Neural progenitor cell (in vitro differentiated cells): ENCODE data around the gene MYCL. TPM values are rescaled to one million over a fixed set of nuclear protein-coding genes. Genes with fewer than 3 reads are reported as not detected.

Experiments used
- DNase-seq: peaks from one replicate; pipeline ENCODE4 v3.0.0-alpha.2; 2016; ENCODE audit warnings: low spot score
- H2AFZ ChIP-seq: fragments of 200-600 bp; sonication (generic); replicated peaks from 2 replicates; pipeline ENCODE4 v1.6.1; 2016; ENCODE audit warnings: antibody characterized with exemption
- H3F3A ChIP-seq: fragments of 200-600 bp; sonication (generic); 2 replicates; pipeline ENCODE4 v1.6.1; 2016; ENCODE audit warnings: antibody characterized with exemption, low read depth
- H3K27ac ChIP-seq: fragments of 200-600 bp; sonication (generic); 2 replicates; pipeline ENCODE4 v1.5.1; 2016; ENCODE audit warnings: mild to moderate bottlenecking
- H3K27me3 ChIP-seq: fragments of 200-600 bp; sonication (generic); 2 replicates; pipeline ENCODE4 v1.6.1; 2016; ENCODE audit warnings: mild to moderate bottlenecking, moderate library complexity
- H3K36me3 ChIP-seq: fragments of 200-600 bp; sonication (generic); 2 replicates; pipeline ENCODE4 v1.5.1; 2016
- H3K4me1 ChIP-seq: fragments of 200-600 bp; sonication (generic); 2 replicates; pipeline ENCODE4 v1.6.1; 2016; ENCODE audit warnings: mixed run types
- H3K4me2 ChIP-seq: fragments of 200-600 bp; sonication (generic); 2 replicates; pipeline ENCODE4 v1.6.1; 2016
- H3K4me3 ChIP-seq: fragments of 200-600 bp; sonication (generic); 2 replicates; pipeline ENCODE4 v1.5.1; 2016
- H3K79me2 ChIP-seq: fragments of 200-600 bp; sonication (generic); 2 replicates; pipeline ENCODE4 v1.6.1; 2016; ENCODE audit warnings: low read depth
- H3K9ac ChIP-seq: fragments of 200-600 bp; sonication (generic); 2 replicates; pipeline ENCODE4 v1.6.1; 2016
- H3K9me3 ChIP-seq: fragments of 200-600 bp; sonication (generic); 2 replicates; pipeline ENCODE4 v1.5.1; 2016; ENCODE audit warnings: low read depth
- H4K20me1 ChIP-seq: fragments of 200-600 bp; sonication (generic); 2 replicates; pipeline ENCODE4 v1.6.1; 2016; ENCODE audit warnings: low read depth
- H3K27ac Mint-ChIP-seq: 3 replicates; pipeline ENCODE4 v1.8.0; 2021; ENCODE audit warnings: mixed read lengths
- H3K27me3 Mint-ChIP-seq: 2 replicates; pipeline ENCODE4 v1.8.0; 2022; ENCODE audit warnings: low read depth, mild to moderate bottlenecking, inconsistent platforms, moderate library complexity, mixed read lengths; ENCODE audit not compliant: insufficient read depth
- H3K36me3 Mint-ChIP-seq: 3 replicates; pipeline ENCODE4 v1.8.0; 2021; ENCODE audit warnings: mixed read lengths
- H3K4me1 Mint-ChIP-seq: 3 replicates; pipeline ENCODE4 v1.8.0; 2021; ENCODE audit warnings: mixed read lengths
- H3K4me3 Mint-ChIP-seq: 3 replicates; pipeline ENCODE4 v1.8.0; 2021; ENCODE audit warnings: mild to moderate bottlenecking, moderate library complexity, mixed read lengths
- H3K9me3 Mint-ChIP-seq: 3 replicates; pipeline ENCODE4 v1.8.0; 2020; ENCODE audit warnings: mixed read lengths
- CTCF ChIP-seq: fragments of 200-600 bp; sonication (generic); IDR thresholded peaks from 2 replicates; pipeline ENCODE4 v1.5.1; 2017; ENCODE audit warnings: antibody characterized with exemption, mild to moderate bottlenecking
- EZH2 ChIP-seq: fragments of 200-600 bp; sonication (generic); IDR thresholded peaks from 2 replicates; pipeline ENCODE4 v1.6.1; 2017; ENCODE audit warnings: antibody characterized with exemption, mild to moderate bottlenecking, moderate library complexity
- EZH2phosphoT487 ChIP-seq: fragments of 200-600 bp; sonication (generic); IDR thresholded peaks from 2 replicates; pipeline ENCODE4 v1.6.1; 2017; ENCODE audit warnings: antibody characterized with exemption
- total RNA-seq: library from RNA; depleted of rRNA; stranded (reverse); fragments of >200 nt; gene quantifications from 2 replicates; pipeline ENCODE4 v1.2.3, GENCODE V29; 2015; ENCODE audit warnings: low replicate concordance

Gene MYCL
- total RNA-seq, 1 donor from 2014 or later, result 21.8 TPM

GRCh38 chr1:39852214-39852791, 49.4 kb downstream of the MYCL start:
- H4K20me1 ChIP-seq, result peaks cover 39% of the 10 kb centered on the region
- no peaks in the 10 kb centered on the region for H3K27me3 Mint-ChIP-seq

GRCh38 chr1:39850606-39851216, 51.0 kb downstream of the MYCL start:
- H3K36me3 ChIP-seq, result no peaks in the 10 kb centered on the region
- no peak overlapping the region for H3K4me2 ChIP-seq
- no peak overlapping the region for H2AFZ ChIP-seq
- H3F3A ChIP-seq, result no peaks in the 10 kb centered on the region
- Mint-ChIP-seq H3K4me3 (no peak overlapping the region), H3K9me3 (no peaks in the 10 kb centered on the region), H3K4me1 (peaks cover 13% of the 10 kb centered on the region), H3K27ac (no peak overlapping the region), H3K36me3 (peaks cover 39% of the 10 kb centered on the region), H3K27me3 (no peaks in the 10 kb centered on the region)
- peaks cover 31% of the 10 kb centered on the region for H3K79me2 ChIP-seq
- no peak overlapping the region for H3K4me3 ChIP-seq
- H3K27ac ChIP-seq, result no peak overlapping the region
- H4K20me1 ChIP-seq, result peaks cover 34% of the 10 kb centered on the region
- no peaks in the 10 kb centered on the region for H3K9me3 ChIP-seq
- no peak for TF ChIP-seq CTCF
- no peak for TF ChIP-seq EZH2
- TF ChIP-seq EZH2phosphoT487, result no peak
- no peaks in the 10 kb centered on the region for H3K27me3 ChIP-seq
- DNase-seq, result no peak
- H3K9ac ChIP-seq, result no peak overlapping the region
- no peaks in the 10 kb centered on the region for H3K4me1 ChIP-seq

More at GRCh38 chr1:39852214-39852791, 49.4 kb downstream of the MYCL start:
- Mint-ChIP-seq H3K9me3 (no peaks in the 10 kb centered on the region), H3K4me3 (no peak overlapping the region), H3K27ac (peak overlapping the region; percentile 1), H3K36me3 (peaks cover 31% of the 10 kb centered on the region), H3K4me1 (peaks cover 9% of the 10 kb centered on the region)
- no peak for DNase-seq
- Histone ChIP-seq H3K79me2 (peaks cover 47% of the 10 kb centered on the region), H3K9ac (no peak overlapping the region), H3K27me3 (no peaks in the 10 kb centered on the region), H3K4me3 (no peak overlapping the region), H2AFZ (no peak overlapping the region), H3K9me3 (no peaks in the 10 kb centered on the region), H3K36me3 (no peaks in the 10 kb centered on the region), H3K4me2 (no peak overlapping the region), H3K27ac (no peak overlapping the region), H3K4me1 (no peaks in the 10 kb centered on the region), H3F3A (no peaks in the 10 kb centered on the region)
- TF ChIP-seq CTCF (no peak), EZH2phosphoT487 (no peak), EZH2 (no peak)

- Histone ChIP-seq H3K27me3 (no peaks in the 10 kb centered on the region), H3K36me3 (no peaks in the 10 kb centered on the region), H3K4me1 (no peaks in the 10 kb centered on the region), H3K4me2 (no peak overlapping the region), H3K4me3 (no peak overlapping the region), H3K79me2 (peaks cover 17% of the 10 kb centered on the region), H3K9ac (no peak overlapping the region), H3K27ac (no peak overlapping the region), H2AFZ (no peak overlapping the region), H3F3A (no peaks in the 10 kb centered on the region), H4K20me1 (peaks cover 33% of the 10 kb centered on the region), H3K9me3 (no peaks in the 10 kb centered on the region)
- Mint-ChIP-seq H3K36me3 (peaks cover 37% of the 10 kb centered on the region), H3K4me3 (no peak overlapping the region), H3K27ac (no peak overlapping the region), H3K27me3 (no peaks in the 10 kb centered on the region), H3K4me1 (peaks cover 16% of the 10 kb centered on the region), H3K9me3 (no peaks in the 10 kb centered on the region)
- TF ChIP-seq CTCF, result no peak
- no peak for TF ChIP-seq EZH2
- no peak for TF ChIP-seq EZH2phosphoT487
- no peak for DNase-seq
Observed at GRCh38 chr1:39849203-39849602, 52.5 kb downstream of the MYCL start.
